GM19328 (cell line): ENCODE measurements around the gene LHFPL5.

ENCODE experiments used
- ATAC-seq: cut with Tn5 transposase; IDR thresholded peaks from one replicate; pipeline ENCODE4 v1.9.1; 2021; ENCODE audit warnings: mild to moderate bottlenecking, moderate library complexity; ENCODE audit not compliant: unreplicated experiment

The LHFPL5 gene

DNA sequence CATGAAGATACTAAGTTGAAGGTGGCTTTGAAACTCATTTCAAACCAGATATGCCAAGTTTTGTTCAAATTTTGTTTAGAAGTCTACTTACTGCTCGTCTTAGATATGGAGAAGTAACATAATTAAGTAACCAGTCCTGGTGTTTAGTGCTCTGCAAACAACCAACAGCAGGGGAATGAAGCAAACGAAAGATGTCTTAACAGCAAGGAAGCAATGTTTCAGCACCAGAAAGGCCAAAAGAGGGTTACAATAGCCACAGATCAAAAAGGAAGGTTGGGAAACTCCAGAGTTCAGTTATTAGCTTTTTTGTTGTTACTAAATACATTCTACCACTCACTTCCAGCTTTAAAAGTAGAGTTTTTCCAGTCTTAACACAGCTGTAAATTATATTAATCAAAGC, 45.1 kb downstream of the LHFPL5 start:
- no peak for ATAC-seq

DNA sequence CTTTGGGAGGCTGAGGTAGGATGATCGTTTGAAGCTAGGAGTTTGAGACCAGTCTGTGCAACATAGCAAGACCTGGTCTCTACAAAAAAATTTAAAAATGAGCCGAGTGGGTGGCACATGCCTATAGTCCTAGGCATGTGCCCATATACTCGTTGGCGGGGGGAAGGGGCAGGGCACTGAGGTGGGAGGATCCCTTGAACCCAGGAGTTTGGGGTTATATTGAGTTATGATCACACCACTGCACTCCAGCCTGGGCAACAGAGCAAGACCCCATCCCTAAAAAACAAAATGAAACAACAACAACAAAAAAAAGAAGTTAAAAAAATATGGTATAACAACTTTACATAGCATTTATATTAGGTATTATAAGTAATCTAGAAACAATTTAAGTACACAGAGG, 47.8 kb downstream of the LHFPL5 start:
- ATAC-seq: no peak

DNA sequence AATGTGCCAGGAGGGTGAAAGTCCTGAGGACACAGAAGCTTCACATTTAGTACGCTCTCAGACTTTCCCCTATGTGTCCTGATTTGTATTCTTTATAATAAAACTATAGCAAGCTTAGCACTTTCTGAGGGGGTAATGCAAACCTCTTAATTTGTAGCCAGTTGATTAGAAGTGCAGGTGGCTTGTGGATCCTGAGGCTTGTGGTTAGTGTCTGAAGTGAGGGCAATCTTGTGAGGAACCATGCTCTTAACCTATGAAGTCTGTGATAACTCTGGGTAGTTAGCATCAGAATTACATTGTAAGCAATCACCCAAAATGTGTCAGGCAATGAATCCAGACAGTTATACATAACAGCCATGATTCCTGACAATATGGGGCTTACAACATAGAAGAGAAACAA, 51.1 kb downstream of the LHFPL5 start:
- no peak for ATAC-seq

DNA sequence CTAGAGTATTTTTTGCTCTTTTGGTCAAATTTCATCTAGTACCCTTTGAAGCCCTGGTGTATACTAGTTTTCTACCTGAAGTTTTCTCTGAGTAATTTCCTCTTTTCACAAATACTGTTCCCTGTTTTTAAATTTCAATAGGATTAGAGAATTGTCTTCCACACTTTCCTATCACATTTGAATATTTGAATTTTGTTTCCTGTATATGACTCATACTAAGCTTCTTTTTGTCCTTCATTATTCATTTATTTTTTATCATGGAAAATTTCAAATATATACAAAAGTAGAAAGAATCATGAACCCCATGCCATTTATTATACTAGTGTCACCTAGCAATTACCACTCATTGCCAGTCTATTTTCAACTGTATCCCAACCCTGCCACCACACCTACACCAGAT, 52.7 kb downstream of the LHFPL5 start:
- no peak for ATAC-seq

DNA sequence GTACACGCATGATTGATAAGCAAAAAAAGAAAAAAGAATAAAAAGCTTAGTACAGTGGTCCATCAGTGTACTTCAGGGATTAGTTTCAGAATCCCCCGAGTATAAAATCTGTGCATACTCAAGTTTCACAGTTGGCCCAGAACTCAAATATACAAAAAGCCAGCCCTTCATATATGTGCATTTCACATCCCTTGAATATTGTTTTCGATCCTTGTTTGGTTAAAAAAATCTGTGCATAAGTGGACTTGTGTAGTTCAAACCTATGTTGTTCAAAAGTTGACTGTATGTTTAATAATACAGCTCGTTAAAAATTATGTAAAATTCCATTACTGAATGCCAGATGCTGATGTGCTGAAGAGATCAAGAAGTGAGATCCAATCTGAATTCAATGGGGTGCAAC, 54.2 kb downstream of the LHFPL5 start:
- ATAC-seq: no peak
